ENCODE data around the gene BCL11B.

BCL11B gene

GRCh38 chr14:99271951-99272631 lies at the start of gene BCL11B:
TSS of gene BCL11B (minus strand) at chr14:99272197. CDS start at chr14:99271218, 979 bp downstream.
- peak; percentile 79 to 87 for DNase-seq (ENCODE audit: low read depth in 2 of 2)

GRCh38 chr14:99321236-99321925 lies 49.4 kb upstream of the BCL11B start:
- no peak for DNase-seq (ENCODE audit: low read depth in 2 of 2)

- no peak for DNase-seq (ENCODE audit: low read depth in 2 of 2)
These were observed 48.7 kb upstream of the BCL11B start for GRCh38 chr14:99320621-99321235.

- DNase-seq (ENCODE audit: low read depth in 2 of 2), result peak; percentile 74 to 76
These were observed 48.1 kb upstream of the BCL11B start for GRCh38 chr14:99320105-99320572.

- DNase-seq (ENCODE audit: low read depth in 2 of 2), result no peak
These were observed 46.9 kb upstream of the BCL11B start for GRCh38 chr14:99318959-99319295.

GRCh38 chr14:99318091-99318958 lies 46.3 kb upstream of the BCL11B start:
- no peak for DNase-seq (ENCODE audit: low read depth in 2 of 2)

GRCh38 chr14:99317231-99318090 lies 45.5 kb upstream of the BCL11B start:
- DNase-seq (ENCODE audit: low read depth in 2 of 2), result no peak

GRCh38 chr14:99316281-99317163 lies 44.5 kb upstream of the BCL11B start:
- no peak for DNase-seq (ENCODE audit: low read depth in 2 of 2)

GRCh38 chr14:99315197-99315596 lies 43.2 kb upstream of the BCL11B start:
- no peak for DNase-seq (ENCODE audit: low read depth in 2 of 2)

GRCh38 chr14:99314623-99315022 lies 42.6 kb upstream of the BCL11B start:
- no peak for DNase-seq (ENCODE audit: low read depth in 2 of 2)

- no peak for DNase-seq (ENCODE audit: low read depth in 2 of 2)
These were observed 41.2 kb upstream of the BCL11B start for GRCh38 chr14:99313234-99313633.

GRCh38 chr14:99312106-99312505 lies 40.1 kb upstream of the BCL11B start:
- DNase-seq (ENCODE audit: low read depth in 2 of 2), result no peak

GRCh38 chr14:99309220-99309766 lies 37.3 kb upstream of the BCL11B start:
- no peak for DNase-seq (ENCODE audit: low read depth in 2 of 2)

- DNase-seq (ENCODE audit: low read depth in 2 of 2), result no peak
These were observed 32.2 kb upstream of the BCL11B start for GRCh38 chr14:99304208-99304607.

GRCh38 chr14:99300190-99300589 lies 28.2 kb upstream of the BCL11B start:
- no peak for DNase-seq (ENCODE audit: low read depth in 2 of 2)

GRCh38 chr14:99296517-99296916 lies 24.5 kb upstream of the BCL11B start:
- no peak for DNase-seq (ENCODE audit: low read depth in 2 of 2)

GRCh38 chr14:99289394-99290189 lies 17.6 kb upstream of the BCL11B start:
- DNase-seq (ENCODE audit: low read depth in 2 of 2), result no peak

- no peak for DNase-seq (ENCODE audit: low read depth in 2 of 2)
These were observed 17.0 kb upstream of the BCL11B start for GRCh38 chr14:99288948-99289347.

Measured in stimulated activated CD4-positive, alpha-beta T cell treated with anti-CD3 and anti-CD28 coated beads, Interleukin-4, amount 100 ng/mL, for 48 hours (primary cell).